ENCODE measurements around the gene ELK4. TPM values are rescaled to one million over a fixed set of nuclear protein-coding genes. Genes with fewer than 3 reads are reported as not detected.

ELK4 gene
- total and polyA plus RNA-seq, 2 of the 8 experiments (the other 6 are each of a cell fraction or from before 2014, with no cell fraction given): 2.9 to 26.3 TPM

GRCh38 chr1:205571747-205572146, 60.1 kb downstream of the ELK4 start (continued):
- TF ChIP-seq CHD7 (IDR thresholded peaks at IDR 0.05; ENCODE audit: insufficient replicate concordance, low read length) (no peak), CBX5 (IDR thresholded peaks at IDR 0.05; ENCODE audit: low read depth, low read length) (no peak), EGR1 (IDR thresholded peaks at IDR 0.05; ENCODE audit: borderline replicate concordance, low read depth, low read length) (no peak), NANOG (IDR thresholded peaks at IDR 0.05; ENCODE audit: insufficient read depth, low read depth, low read length, poor library complexity, severe bottlenecking) (no peak), SIN3A (conservative IDR thresholded peaks at IDR 0.05 in 1 of 2, IDR thresholded peaks at IDR 0.05 in 1 of 2; ENCODE audit: low read depth in 1 of 2, low read length in 2 of 2) (no peak), MAFK (IDR thresholded peaks at IDR 0.05; ENCODE audit: low read depth, low read length) (no peak), CEBPB (IDR thresholded peaks at IDR 0.05; ENCODE audit: low read depth, low read length) (no peak)
